NCI-H345 (cell line): Measurements from ENCODE around the gene PDSS2.
A peak's percentile ranks its signal among the peaks of the same experiment; 100 is the strongest.

Experiments used
- DNase-seq: peaks from one replicate; lab custom pipeline; 2025; lab: John Stamatoyannopoulos, UW

The PDSS2 gene

GRCh38 chr6:107116328-107116892 lies 343.0 kb downstream of the PDSS2 start:
- peak; percentile 79 for DNase-seq

- peak; percentile 68 for DNase-seq
Observed at GRCh38 chr6:107115695-107116327, 343.6 kb downstream of the PDSS2 start.

GRCh38 chr6:107114926-107115694 lies 344.3 kb downstream of the PDSS2 start, which contains the start of gene BEND3:
Gene BEND3, minus strand, starts transcription at chr6:107115515. Its CDS starts 16,230 bp downstream, at chr6:107099285.
- DNase-seq: peak; percentile 64

GRCh38 chr6:107114213-107114925 lies 345.0 kb downstream of the PDSS2 start:
- peak; percentile 84 for DNase-seq

GRCh38 chr6:107110200-107110599 lies 349.2 kb downstream of the PDSS2 start:
- DNase-seq: no peak

GRCh38 chr6:107108201-107108890 lies 351.0 kb downstream of the PDSS2 start:
- DNase-seq: no peak

- no peak for DNase-seq
Observed at GRCh38 chr6:107107791-107108190, 351.6 kb downstream of the PDSS2 start.

- DNase-seq: no peak
Observed at GRCh38 chr6:107106165-107106564, 353.2 kb downstream of the PDSS2 start.

GRCh38 chr6:107105511-107106116 lies 353.8 kb downstream of the PDSS2 start:
- no peak for DNase-seq

- no peak for DNase-seq
Observed at GRCh38 chr6:107103082-107103481, 356.3 kb downstream of the PDSS2 start.
